Astrocyte (in vitro differentiated cells and primary cell): ENCODE results near the gene HOXA4.

Experiments
- CTCF ChIP-seq: IDR thresholded peaks from 2 replicates; pipeline ENCODE4 v1.5.1; 2011; ENCODE audit warnings: low read depth, mild to moderate bottlenecking, inconsistent platforms, low read length, moderate library complexity; ENCODE audit not compliant: insufficient read depth
- EZH2 ChIP-seq: IDR thresholded peaks from 2 replicates; pipeline ENCODE4 v1.6.1; 2012; ENCODE audit warnings: mild to moderate bottlenecking, low read length, inconsistent platforms; ENCODE audit not compliant: insufficient read depth

- no peak for TF ChIP-seq CTCF
- no peak for TF ChIP-seq EZH2
Observed at GRCh38 chr7:27110186-27111031, 20.1 kb downstream of the HOXA4 start.
